GM18502 (cell line): ENCODE results near the gene CALHM5.

Experiments used
- ATAC-seq: cut with Tn5 transposase; IDR thresholded peaks from one replicate; pipeline ENCODE4 v1.9.1; 2021; ENCODE audit warnings: mild to moderate bottlenecking; ENCODE audit not compliant: unreplicated experiment, poor library complexity

Gene CALHM5

GRCh38 chr6:116542426-116542825, 31.0 kb downstream of the CALHM5 start:
- no peak for ATAC-seq

DNA sequence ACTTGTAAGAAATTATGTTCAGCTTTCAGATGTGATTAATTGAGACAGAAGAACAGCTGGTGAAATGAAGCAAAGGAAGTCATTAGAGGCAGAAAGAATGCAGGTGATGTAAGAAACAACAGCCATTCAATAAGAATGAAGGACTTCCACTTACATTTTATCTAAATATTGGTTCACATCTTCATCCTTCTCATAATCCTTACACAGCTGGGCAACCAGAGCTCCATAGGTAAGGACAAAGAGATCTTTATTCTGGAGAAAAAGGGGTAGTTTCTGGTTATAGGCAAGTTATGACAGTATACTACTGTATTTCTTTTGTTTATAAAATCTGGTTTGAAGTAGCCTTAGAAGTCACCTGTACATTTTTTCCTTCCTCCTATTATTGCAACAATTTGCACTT, 31.7 kb downstream of the CALHM5 start:
- no peak for ATAC-seq

GRCh38 chr6:116545651-116546050, 34.2 kb downstream of the CALHM5 start, which contains the start of gene TRAPPC3L:
TSS of gene TRAPPC3L (minus strand) at chr6:116545684. CDS start at chr6:116545514, 170 bp downstream.
- ATAC-seq: no peak

- no peak for ATAC-seq
These were observed 35.9 kb downstream of the CALHM5 start for GRCh38 chr6:116547358-116547757.

DNA sequence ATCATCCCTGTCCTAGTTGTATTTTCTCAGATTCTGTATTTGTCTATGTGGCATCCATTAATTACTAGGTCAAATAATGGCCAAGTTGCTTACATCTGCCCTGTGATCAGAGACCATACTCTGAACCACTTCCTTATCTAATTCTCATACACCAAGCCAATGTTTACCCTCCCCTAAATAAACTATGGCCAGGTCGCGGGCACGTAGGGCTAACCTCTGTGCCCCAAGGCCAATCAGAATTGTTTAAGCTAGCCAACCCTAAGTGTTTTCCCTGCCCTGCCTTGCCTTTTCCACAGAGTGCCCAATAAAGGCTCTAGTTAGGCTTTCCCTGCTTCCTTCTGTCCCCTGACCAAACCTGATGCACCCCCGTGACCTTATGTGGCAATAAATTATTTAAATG, 39.4 kb downstream of the CALHM5 start:
- no peak for ATAC-seq

- no peak for ATAC-seq
These were observed 42.0 kb downstream of the CALHM5 start, which contains the start of gene CALHM4 for GRCh38 chr6:116553451-116553850. TSS of gene CALHM4 (plus strand) at chr6:116553751. CDS start at chr6:116553794, 43 bp downstream.

DNA sequence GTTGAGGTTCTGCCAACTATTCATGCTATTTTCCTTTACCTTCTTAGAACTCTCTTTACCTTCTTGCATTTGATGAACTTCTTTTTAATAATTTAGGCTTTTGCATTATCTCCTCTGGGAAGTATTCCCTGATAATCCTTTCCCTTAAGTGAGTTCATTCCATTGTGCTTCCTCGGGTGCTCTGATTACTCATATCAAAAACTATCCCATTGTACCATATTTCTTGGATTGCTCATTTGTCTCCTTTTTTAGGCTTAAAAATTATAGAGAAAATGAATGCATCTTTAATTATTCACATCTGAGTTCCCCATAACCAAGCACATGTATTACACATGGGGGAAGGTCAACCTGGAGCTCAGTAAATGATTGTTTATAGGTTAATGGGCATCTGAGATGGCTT, 44.6 kb downstream of the CALHM5 start:
- ATAC-seq: no peak

DNA sequence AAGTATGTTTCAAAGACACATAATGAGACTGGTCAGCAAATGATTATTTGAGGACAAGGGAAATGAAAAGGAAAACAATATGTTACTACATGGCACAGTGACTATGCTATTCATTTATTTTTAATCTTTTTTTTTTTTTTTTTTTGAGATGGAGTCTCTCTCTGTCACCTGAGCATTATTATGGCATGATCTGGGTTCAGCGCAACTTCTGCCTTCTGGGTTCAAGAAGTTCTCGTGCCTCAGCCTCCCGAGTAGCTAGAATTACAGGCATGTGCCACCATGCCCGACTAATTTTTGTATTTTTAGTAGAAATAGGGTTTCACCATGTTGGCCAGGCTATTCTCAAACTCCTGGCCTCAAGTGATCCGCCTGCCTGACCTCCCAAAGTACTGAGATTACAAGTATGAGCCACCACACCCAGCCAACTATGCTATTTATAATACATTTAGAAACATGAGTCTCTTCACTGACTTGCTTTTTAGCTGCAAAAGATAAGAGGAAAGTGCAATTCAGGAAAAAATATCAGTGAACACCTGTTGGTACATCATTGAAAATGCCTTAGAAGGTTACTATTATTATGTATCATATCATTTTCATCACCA, 45.5 kb downstream of the CALHM5 start:
- ATAC-seq: no peak

- ATAC-seq: no peak
These were observed 46.5 kb downstream of the CALHM5 start for GRCh38 chr6:116557893-116558292.

DNA sequence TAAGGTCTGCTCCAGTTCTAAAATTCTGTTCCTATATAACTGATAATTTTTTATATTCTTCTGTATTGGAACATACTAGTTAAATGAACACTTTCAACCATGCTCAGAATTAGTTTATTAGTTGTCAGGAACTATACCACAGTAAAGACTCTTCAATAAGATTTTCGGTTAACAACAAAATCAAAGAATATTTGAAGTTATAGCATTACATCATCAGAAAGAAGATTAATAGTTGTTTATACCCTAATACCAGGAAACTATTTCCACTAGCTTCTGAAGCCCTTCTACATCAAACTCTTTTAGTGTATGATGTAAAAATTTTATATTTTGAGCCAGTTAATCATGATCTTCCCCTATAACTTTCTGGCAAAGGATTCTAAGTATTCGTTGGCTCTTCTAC, 48.7 kb downstream of the CALHM5 start:
- no peak for ATAC-seq

- peak; percentile 79 for ATAC-seq
These were observed 50.1 kb downstream of the CALHM5 start for GRCh38 chr6:116561377-116562018.

DNA sequence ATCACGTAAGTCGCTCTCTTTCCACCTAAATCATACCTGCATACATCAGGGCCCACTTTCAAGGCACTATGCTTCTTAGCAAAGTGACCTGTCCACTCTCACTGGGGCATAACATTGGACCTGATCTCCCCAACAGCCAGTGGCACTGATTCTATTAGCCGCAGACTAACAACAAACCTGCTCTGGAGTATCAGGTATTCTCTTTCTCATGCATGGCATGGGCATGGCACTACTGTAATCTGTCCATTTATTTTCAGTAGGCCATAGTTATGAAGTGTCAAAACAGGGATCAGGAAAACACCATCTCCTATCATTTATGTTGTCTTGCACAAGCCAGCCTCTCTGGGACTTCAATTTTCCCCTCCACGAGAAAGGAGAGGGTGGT, 50.6 kb downstream of the CALHM5 start:
- ATAC-seq: no peak

- ATAC-seq: no peak
These were observed 51.2 kb downstream of the CALHM5 start for GRCh38 chr6:116562614-116563013.

- ATAC-seq: no peak
These were observed 52.4 kb downstream of the CALHM5 start for GRCh38 chr6:116563830-116564229.

GRCh38 chr6:116564311-116564710, 52.9 kb downstream of the CALHM5 start:
- no peak for ATAC-seq

DNA sequence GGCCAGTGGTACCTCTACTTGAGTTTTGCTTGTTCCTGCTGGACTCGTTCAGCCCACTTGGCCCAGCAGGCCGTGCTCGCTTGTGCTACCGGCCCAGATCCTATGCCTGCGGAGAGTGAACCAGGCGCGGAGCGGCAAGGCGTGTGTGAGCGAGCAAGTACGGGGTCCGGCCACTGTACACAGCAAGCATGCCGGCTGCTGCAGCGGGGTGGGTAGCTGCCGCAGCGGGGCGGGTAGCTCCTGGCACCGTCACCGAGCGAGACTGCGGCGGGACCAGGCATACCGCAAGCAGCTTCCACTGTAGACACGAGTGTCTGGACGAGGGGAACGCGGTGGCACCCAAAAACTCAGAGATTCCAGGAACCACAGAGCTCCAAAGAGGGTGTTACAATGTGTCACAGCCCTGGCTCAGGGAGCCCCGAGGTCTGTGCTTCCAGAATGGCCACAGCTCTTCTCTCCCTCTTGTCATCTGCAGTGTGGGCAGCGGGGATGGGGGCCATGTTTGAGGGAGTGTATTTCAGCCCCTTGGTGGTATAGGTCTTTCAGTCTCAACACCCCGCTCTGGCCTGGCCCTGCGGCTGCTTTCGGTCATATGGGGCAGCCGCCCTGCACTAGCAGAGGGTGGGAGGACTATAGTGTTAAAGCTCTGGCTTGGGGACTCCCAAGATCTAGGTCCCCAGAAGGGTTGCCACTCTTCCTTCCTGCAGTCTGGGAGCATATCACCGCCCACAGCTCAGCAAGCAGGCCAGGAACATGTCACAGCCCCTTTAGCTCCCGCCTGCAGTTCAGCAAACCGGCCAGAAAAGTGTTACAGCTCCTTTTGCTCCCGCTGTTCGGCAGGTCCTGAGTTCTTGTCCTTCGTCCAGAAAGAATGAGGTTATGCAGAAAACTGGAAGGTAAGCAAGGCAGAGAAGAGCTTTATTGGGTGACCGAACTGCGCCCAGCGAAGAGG, 53.8 kb downstream of the CALHM5 start:
- ATAC-seq: no peak

DNA sequence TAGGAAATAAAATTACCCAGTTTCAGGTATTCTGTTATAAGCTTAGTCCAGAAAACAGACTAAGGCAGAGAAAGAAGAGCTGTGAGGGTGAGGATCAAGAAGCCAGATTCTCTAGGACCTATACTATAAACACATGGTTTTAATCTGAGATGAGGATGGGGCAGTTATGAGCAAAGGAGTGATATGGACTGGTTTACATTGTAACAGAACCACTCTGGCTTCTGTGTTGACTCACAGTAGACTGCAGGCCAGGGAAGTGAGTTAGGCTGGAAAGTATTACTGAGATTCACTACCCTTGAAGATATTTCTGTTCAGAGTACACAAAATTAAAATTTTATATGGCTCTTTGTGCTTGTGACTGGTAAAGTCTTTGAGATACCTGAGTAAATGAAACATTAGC, 56.7 kb downstream of the CALHM5 start:
- ATAC-seq: no peak

- no peak for ATAC-seq
These were observed 57.6 kb downstream of the CALHM5 start for GRCh38 chr6:116568821-116569755.

DNA sequence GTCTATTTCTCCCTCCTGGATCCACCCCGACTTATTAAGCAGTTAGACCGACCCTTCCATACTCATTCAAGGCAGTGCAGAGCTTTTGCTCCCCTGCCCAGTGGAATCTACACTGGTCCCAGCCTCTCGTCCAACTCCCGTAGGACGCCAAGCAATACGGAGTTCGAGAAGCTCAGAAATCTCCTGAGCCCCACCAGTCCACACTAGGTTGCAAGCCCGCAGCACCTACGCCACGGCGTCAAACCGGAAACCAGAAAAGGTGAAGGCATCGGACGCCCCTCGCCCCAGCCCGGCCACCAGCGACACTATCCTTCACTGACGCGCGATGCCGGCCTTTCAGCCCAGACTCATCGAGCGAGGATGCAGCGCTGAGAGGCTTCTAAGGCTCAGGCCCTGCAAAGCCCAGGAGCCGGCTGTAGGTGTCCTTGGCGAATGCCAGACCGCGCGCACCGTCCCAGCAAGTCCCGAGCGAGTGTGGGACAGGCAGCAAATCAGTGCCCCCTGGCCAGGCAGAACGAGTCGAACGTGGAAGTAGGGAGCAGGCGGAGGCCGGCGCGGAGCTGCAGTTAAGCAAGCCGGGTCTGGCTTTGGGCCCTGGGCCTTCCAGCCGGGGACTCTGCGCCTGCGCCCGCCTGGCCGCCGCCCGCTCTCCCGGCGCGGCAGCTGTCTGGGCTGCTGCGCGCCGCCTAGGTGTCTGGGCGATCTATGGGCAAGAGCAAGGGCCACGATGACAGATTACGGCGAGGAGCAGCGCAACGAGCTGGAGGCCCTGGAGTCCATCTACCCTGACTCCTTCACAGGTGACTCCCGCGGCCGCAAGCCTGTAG, 59.6 kb downstream of the CALHM5 start, which contains the start of gene RWDD1:
RWDD1 (plus strand) TSS at position 649 of the 827 bp plus-strand sequence; CDS start at position 728, 79 bp downstream.
- peak; percentile 94 for ATAC-seq
